ENCODE data around the gene SLCO4A1. TPM values are rescaled to one million over a fixed set of nuclear protein-coding genes. Genes with fewer than 3 reads are reported as not detected.

SLCO4A1 gene
- total RNA-seq, 2 experiments from 2014 or later, result 66.5 to 68.4 TPM

GRCh38 chr20:62711703-62712101 lies 69.4 kb downstream of the SLCO4A1 start:
- no peak for TF ChIP-seq CTCF (IDR thresholded peaks at IDR 0.05)
- H3K27ac Mint-ChIP-seq, result no peak overlapping the region
- H3K9me3 Mint-ChIP-seq, result no peaks in the 10 kb centered on the region
- H3K36me3 Mint-ChIP-seq (ENCODE audit: low read depth), result no peaks in the 10 kb centered on the region
- ATAC-seq (no peak), DNase-seq (no peak)
- H3K27me3 Mint-ChIP-seq, result peaks cover 28% of the 10 kb centered on the region
- no peak overlapping the region for H3K4me3 Mint-ChIP-seq
- ChIA-PET POLR2A (no interaction called here), CTCF (interaction anchor here (1.3 kb wide), 1 partner anchor 97 kb away, joined by 5 read pairs; no protein-coding TSS in a partner anchor)
- intact Hi-C loops (cut with micrococcal nuclease), result no loop called here
- H3K4me1 Mint-ChIP-seq (ENCODE audit: low read depth), result peaks cover 17% of the 10 kb centered on the region

GRCh38 chr20:62712606-62713005 lies 70.3 kb downstream of the SLCO4A1 start:
- ChIA-PET CTCF (interaction anchor here (1.3 kb wide), 1 partner anchor 96 kb away, joined by 5 read pairs; no protein-coding TSS in a partner anchor), POLR2A (no interaction called here)

DNA sequence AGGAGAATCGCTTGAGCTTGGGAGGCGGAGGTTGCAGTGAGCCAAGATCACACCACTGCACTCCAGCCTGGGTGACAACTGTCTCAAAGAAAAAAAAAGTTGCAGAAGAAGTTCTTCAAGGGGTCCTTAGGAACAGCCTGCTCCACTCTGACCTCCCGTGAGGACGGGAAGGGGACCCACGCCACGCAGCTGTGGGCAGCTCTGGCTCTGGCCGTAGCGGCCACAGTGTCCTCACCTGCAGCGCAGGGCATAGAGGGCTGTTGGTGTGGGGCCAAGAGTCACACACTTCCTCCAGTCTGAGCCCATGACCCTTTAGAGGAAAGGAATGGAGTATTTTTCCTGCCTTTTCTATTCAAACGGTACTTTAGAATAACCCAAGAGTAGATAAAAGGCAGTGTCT lies 71.7 kb downstream of the SLCO4A1 start:
- Mint-ChIP-seq H3K4me1 (ENCODE audit: low read depth) (peaks cover 20% of the 10 kb centered on the region), H3K9me3 (no peaks in the 10 kb centered on the region), H3K27ac (no peak overlapping the region), H3K36me3 (ENCODE audit: low read depth) (no peaks in the 10 kb centered on the region), H3K27me3 (peaks cover 14% of the 10 kb centered on the region), H3K4me3 (no peak overlapping the region)
- POLR2A ChIA-PET, result interaction anchor here (1.0 to 2.3 kb wide), 2 partner anchors 9 to 16 kb away, joined by 3 to 5 read pairs; no protein-coding TSS in a partner anchor
- intact Hi-C loops (cut with micrococcal nuclease), result no loop called here
- CTCF ChIA-PET, result no interaction called here
- ATAC-seq, result no peak
- DNase-seq, result no peak
- TF ChIP-seq CTCF (IDR thresholded peaks at IDR 0.05), result no peak

More at GRCh38 chr20:62712606-62713005, 70.3 kb downstream of the SLCO4A1 start:
- peaks cover 21% of the 10 kb centered on the region for H3K27me3 Mint-ChIP-seq
- intact Hi-C loops (cut with micrococcal nuclease), result no loop called here
- DNase-seq, result no peak
- peaks cover 24% of the 10 kb centered on the region for H3K4me1 Mint-ChIP-seq (ENCODE audit: low read depth)
- H3K9me3 Mint-ChIP-seq, result no peaks in the 10 kb centered on the region
- H3K4me3 Mint-ChIP-seq, result no peak overlapping the region
- no peak overlapping the region for H3K27ac Mint-ChIP-seq
- no peak for TF ChIP-seq CTCF (IDR thresholded peaks at IDR 0.05)
- ATAC-seq, result no peak
- no peaks in the 10 kb centered on the region for H3K36me3 Mint-ChIP-seq (ENCODE audit: low read depth)

DNA sequence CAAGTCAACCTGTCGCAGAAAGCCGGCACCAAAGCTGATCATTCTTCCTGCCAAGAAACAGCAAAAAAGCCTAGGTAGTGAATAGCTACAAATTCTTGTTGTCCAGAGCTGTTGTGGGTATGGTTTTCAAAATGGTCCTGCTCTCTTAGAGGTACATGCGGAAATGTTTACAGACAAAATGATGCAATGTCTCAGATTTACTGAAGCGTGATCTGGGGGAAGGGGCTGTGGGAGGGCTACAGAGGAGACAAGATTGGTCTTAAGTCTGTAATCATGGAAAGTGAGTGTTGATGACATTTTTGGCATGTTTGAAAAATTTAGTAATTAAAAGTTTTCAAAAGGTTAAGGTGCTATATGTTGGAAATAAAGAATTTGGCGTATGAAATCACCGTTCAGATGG lies 72.5 kb downstream of the SLCO4A1 start:
- no peak for TF ChIP-seq CTCF (IDR thresholded peaks at IDR 0.05)
- CTCF ChIA-PET, result no interaction called here
- POLR2A ChIA-PET, result interaction anchor here (2.3 kb wide), 1 partner anchor 15 kb away, joined by 5 read pairs; no protein-coding TSS in a partner anchor
- no peaks in the 10 kb centered on the region for H3K36me3 Mint-ChIP-seq (ENCODE audit: low read depth)
- no peak overlapping the region for H3K27ac Mint-ChIP-seq
- ATAC-seq, result no peak
- DNase-seq, result no peak
- peaks cover 9% of the 10 kb centered on the region for H3K27me3 Mint-ChIP-seq
- H3K4me3 Mint-ChIP-seq, result no peak overlapping the region
- H3K4me1 Mint-ChIP-seq (ENCODE audit: low read depth), result peaks cover 20% of the 10 kb centered on the region
- intact Hi-C loops (cut with micrococcal nuclease), result no loop called here
- peaks cover 6% of the 10 kb centered on the region for H3K9me3 Mint-ChIP-seq

GRCh38 chr20:62715201-62715600 lies 72.9 kb downstream of the SLCO4A1 start:
- POLR2A ChIA-PET, result interaction anchor here (2.3 kb wide), 1 partner anchor 15 kb away, joined by 5 read pairs; no protein-coding TSS in a partner anchor
- no peak for ATAC-seq
- peaks cover 20% of the 10 kb centered on the region for H3K4me1 Mint-ChIP-seq (ENCODE audit: low read depth)

More at GRCh38 chr20:62715201-62715600, 72.9 kb downstream of the SLCO4A1 start:
- intact Hi-C loops (cut with micrococcal nuclease), result no loop called here
- Mint-ChIP-seq H3K27me3 (peaks cover 7% of the 10 kb centered on the region), H3K4me3 (no peak overlapping the region), H3K27ac (no peak overlapping the region), H3K36me3 (ENCODE audit: low read depth) (peaks cover under 1% of the 10 kb centered on the region), H3K9me3 (peaks cover 6% of the 10 kb centered on the region)
- no peak for TF ChIP-seq CTCF (IDR thresholded peaks at IDR 0.05)
- CTCF ChIA-PET, result no interaction called here
- DNase-seq, result no peak
